ENCODE data around the gene NT5C1B.
"Not testable (repeated sequence)": the region's sequence is repeated elsewhere in the genome, so short reads cannot be mapped to it uniquely, and the experiment has no call there.

The NT5C1B gene

GRCh38 chr2:18589354-18589753 is at the start of gene NT5C1B:
Gene NT5C1B, minus strand, starts transcription at chr2:18589569. Its CDS starts 101 bp downstream, at chr2:18589468.
- DNase-seq = no peak

DNA sequence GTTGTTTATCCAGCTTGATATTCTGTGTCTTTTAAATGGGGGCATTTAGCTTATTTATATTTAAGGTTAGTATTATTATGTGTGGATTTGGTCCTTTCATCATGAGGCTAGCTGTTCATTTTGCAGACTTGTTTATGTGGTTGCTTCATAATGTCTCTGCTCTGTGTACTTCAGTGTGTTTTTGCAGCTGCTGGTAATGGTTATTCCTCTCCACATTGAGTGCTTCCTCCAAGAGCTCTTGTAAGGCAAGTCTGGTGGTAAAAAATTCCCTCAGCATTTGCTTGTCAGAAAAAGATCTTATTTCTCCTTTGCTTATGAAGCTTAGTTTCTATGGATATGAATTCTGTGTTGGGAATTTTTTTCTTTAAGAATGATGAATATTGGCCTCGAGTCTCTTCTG is 47.8 kb upstream of the NT5C1B start:
- no peak for DNase-seq

DNA sequence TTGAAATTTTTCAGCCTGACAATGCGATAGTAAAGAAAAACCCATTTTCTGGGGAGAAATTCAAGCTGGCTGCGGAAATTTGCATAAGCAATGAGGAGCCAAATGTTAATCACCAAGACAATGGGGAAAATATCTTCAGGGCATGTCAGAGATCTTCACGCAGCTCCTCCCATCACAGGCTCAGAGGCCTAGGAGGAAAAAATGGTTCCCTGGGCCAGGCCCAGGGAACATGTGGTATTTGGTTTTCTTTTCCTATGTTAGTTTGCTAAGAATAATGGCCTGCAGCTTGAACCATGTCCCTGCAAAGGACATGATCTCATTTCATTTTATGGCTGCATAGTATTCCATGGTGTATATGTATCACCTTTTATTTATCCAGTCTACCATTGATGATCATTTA is 43.3 kb upstream of the NT5C1B start:
- not testable (repeated sequence) for DNase-seq

- no peak for DNase-seq
Measured at GRCh38 chr2:18630941-18631340, 41.6 kb upstream of the NT5C1B start.

DNA sequence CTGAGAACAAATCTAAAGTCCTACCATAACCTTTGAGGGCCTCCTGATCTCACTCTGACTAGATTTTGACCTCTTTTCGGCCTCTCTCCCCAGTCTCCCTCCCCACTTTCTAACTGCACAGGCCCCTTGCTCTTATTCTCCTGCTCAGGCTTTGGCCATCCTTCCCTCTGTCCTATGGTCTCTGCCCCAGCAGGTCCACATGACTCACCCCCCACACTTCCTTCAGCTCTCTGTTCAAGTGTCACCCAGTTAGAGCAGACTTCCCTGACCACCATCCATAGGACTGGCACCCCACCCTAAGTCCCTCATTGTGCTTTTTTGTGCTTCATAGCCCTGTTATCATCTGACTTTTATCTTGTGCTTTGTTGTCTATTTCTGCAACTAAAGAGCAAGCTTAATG is 41.2 kb upstream of the NT5C1B start:
- DNase-seq = no peak

DNA sequence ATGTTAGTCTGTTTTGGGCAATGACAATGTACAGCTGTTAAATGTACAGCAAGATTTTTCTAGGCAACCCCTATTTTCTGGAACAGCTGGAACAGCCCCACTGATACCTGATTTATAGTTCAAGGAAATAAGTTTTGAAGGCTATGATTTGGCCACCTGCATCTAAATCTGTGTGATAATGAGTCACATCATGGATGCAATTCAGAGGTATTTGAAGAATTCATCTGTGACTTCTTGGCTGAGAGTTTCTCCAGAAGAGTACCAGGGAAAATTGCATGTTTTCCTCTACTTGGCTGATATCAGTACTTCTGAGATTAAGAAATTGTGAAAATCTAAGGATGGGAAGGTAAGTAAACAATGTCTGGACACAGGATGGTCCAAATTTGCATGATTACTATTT is 40.7 kb upstream of the NT5C1B start:
- DNase-seq = no peak

- no peak for DNase-seq
Measured at GRCh38 chr2:18626958-18627650, 37.7 kb upstream of the NT5C1B start.

- DNase-seq = no peak
Measured at GRCh38 chr2:18626256-18626668, 36.9 kb upstream of the NT5C1B start.

DNA sequence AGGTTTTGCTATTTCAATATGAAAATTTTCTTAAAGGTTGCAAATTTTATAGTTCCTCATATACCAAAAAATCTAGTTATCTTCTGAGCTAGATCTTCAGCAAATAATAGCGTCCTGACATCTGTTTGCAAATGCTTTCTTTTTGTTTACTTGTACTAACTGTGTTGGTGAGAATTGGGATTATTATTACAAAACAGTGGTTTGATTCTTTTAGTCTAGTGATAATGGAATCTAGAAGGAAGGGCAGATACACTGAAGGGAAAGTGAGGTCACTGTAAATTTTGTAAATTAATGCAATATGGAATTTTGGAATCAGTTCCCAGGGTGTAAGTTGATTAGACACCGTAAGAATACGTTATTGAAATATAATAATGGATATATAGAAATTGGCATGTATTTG is 36.2 kb upstream of the NT5C1B start:
- DNase-seq = no peak

DNA sequence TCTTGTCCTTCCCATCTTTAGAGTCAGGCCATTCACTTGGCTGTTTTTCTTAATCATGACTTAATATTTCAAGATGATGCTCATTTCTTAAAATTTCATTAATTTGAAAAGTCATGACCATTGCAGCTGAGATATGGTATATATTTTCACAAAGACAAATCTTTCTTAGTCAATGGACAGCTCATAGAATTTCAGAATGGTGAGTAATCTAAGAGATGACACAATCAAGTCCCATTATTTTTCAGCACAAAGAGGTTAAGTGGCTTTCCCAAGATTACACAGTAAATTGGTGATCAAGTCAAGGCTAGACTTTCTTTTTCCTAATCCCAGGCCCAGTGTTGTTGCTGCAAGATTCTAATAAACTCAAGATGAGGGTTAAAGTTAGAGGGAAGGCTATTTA is 34.4 kb upstream of the NT5C1B start:
- no peak for DNase-seq

GRCh38 chr2:18620867-18621632 is 31.7 kb upstream of the NT5C1B start:
- DNase-seq = no peak

GRCh38 chr2:18619091-18619490 is 29.7 kb upstream of the NT5C1B start:
- no peak for DNase-seq

DNA sequence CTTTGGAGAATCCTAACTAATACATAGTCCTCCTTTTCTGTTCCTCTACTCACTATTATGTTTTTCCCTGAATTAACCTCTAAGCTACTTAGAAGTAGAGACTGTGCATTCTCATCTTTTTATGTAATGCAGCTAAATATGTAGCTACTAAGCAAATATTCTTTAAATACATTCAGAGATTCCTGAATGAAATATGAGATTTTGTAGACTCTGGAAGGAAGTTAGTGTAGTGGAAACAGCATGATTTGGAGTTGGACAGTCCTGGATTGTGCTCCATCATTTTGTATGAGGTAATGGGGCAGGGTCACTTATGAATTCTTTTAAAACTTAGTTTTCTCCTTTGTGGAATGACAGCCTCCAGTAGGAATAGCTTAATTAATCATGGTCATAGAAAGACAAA is 24.7 kb upstream of the NT5C1B start:
- no peak for DNase-seq

- no peak for DNase-seq
Measured at GRCh38 chr2:18612133-18612532, 22.8 kb upstream of the NT5C1B start.

DNA sequence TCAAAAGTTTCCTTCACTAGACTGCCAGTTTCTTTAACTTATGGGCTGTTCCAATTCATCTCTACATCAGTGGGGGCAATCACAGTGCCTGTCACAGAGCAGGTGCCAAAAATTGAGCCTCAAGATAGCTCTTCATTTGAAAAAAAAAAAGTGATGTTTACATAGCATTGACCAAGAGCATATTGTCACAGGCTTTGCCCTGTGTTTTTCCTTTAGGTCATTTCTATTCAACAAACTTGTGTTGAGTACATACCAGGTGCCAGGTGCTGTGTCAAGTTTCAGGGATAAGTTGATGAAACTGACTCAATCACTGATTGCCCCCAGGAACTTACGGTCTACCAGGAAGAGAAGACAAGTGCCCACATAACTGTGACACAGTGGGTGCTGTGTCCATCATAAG is 22.2 kb upstream of the NT5C1B start:
- no peak for DNase-seq

GRCh38 chr2:18611184-18611583 is 21.8 kb upstream of the NT5C1B start:
- no peak for DNase-seq

DNA sequence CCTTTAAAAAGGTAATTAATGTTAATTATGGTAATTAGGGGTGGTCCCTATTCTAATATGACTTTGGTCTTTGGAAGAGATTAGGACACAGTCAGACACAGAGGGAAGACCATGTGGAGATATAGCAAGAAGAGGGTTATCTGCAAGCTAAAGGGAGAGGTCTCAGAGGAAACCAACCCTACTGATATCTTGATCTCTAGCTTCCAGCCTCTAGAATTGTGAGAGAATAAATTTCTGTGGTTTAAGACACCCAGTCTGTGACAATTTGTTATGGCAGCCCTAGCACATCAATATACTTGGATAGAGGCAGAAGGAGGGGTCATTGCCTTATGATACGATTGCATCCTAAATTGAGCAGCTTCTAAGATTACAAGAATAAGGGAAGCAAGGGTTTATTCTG is 21.3 kb upstream of the NT5C1B start:
- no peak for DNase-seq

DNA sequence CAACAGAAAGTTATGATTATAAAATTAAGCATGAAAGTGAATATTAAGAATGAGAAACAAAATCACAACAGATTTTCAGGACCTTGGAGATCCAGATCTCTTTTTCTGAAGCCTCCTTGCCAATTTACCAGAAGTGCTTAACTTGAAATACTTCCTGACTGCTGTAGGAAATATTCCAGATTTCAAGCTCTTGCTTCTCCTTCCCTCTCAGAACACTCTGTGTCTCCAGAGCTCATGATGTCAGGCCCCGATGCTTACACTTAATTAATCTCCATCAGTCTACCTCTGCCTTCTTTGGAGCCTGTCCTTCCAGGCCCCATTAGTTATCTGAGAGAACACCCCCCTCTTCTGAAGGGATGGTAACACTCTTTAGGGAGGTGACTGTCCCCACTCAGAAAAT is 20.7 kb upstream of the NT5C1B start:
- no peak for DNase-seq

GRCh38 chr2:18605115-18605514 is 15.7 kb upstream of the NT5C1B start:
- DNase-seq = no peak

DNA sequence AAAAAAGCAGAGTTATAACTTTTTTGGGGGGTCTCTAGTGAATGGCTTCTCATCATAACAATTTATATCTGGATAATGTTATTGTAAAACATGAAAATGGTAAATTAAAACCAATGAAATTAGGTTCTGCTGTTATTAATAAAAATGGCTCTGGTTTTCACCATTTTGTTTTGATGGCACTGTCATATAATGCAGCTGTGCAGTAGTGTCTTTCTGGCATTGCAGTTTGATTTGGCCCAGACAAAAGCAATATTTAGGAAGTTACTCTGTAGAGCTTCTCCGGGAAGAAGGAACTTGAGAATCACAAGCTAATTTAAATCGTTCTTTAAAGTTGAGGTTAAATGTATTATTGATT is 15.1 kb upstream of the NT5C1B start:
- DNase-seq = no peak

- DNase-seq = no peak
Measured at GRCh38 chr2:18603854-18604530, 14.6 kb upstream of the NT5C1B start.

- DNase-seq = no peak
Measured at GRCh38 chr2:18602298-18602697, 12.9 kb upstream of the NT5C1B start.

DNA sequence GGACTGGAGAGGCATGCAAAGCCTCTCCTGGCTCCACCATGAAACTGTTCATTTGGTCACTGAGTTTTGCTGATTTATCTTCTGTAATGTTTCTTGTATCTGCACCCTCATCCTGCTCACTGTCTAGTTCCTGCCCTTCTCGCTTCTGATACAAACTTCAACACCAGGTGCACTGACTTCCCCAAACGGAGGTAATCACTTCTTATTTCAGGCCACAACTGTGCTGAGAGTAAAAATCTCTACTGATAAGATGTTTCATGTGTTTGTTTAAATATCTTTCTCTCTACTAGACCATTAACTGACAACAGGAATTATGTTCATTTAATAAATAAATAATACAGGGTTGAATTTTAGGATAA is 10.9 kb upstream of the NT5C1B start:
- no peak for DNase-seq
